SH-SY5Y (cell line): Measurements from ENCODE around the gene AMBP.

ENCODE experiments used
- GATA2 ChIP-seq: IDR thresholded peaks from 2 replicates; pipeline ENCODE4 v1.6.1; 2011; ENCODE audit warnings: mild to moderate bottlenecking, low read depth, low read length
- GATA3 ChIP-seq: IDR thresholded peaks from 2 replicates; pipeline ENCODE4 v1.6.1; 2011; ENCODE audit warnings: low read depth, mild to moderate bottlenecking, low read length, moderate library complexity

DNA sequence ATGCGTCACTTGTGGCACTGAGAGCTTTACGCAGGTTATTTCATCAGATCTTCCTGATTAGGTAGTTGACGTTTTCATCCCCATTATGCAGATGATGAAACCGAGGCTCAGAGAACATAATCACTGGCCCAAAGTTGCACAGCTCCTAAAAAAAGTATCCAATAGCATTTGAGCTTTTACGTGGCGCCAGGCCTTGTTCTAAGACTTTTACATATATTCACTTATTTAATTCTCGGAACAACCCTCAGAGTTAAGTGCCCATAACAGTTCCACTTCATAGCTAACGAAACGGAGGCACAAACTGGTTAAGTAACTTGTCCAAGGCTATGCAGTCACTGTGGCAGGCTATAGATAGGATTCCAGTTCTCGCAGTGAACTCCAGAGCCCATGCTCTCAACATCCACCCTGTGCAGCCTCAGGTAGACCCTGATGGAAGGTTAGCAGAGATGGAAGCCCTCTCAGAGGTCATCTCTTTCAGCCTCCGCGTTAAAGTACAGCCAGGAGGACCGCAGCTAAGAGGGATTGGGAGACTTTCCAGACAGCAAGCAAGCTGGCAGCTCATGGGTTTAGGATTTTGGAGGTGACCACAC, 39.3 kb downstream of the AMBP start:
- TF ChIP-seq GATA2 (no peak), GATA3 (no peak)
